HL-60 (cell line): ENCODE results near the gene TMEM108.

Experiments used
- DNase-seq, 2 experiments: peaks; one replicate each; pipeline ENCODE4 v3.0.0-alpha.2; 2010 to 2020; ENCODE audit warnings: low read depth in 1 of 2, low spot score in 1 of 2
- H3K27ac ChIP-seq: fragments of 250-450 bp; sonication (Bioruptor Pico); replicated peaks from 2 replicates; pipeline ENCODE4 v1.5.1; 2020; ENCODE audit warnings: mild to moderate bottlenecking, moderate library complexity
- H3K27me3 ChIP-seq: fragments of 250-450 bp; sonication (Bioruptor Pico); 2 replicates; pipeline ENCODE4 v1.5.1; 2021; ENCODE audit warnings: mild to moderate bottlenecking, moderate library complexity; ENCODE audit not compliant: insufficient read depth, poor library complexity, severe bottlenecking
- H3K4me3 ChIP-seq: replicated peaks from 2 replicates; pipeline ENCODE4 v1.5.1; 2011; ENCODE audit warnings: mild to moderate bottlenecking, control low read depth, low read length; ENCODE audit not compliant: insufficient read depth
- CTCF ChIP-seq: IDR thresholded peaks from one replicate; pipeline ENCODE4 v1.5.1; 2011; ENCODE audit warnings: low read length, control low read depth, inconsistent platforms; ENCODE audit not compliant: insufficient read depth
- GABPA ChIP-seq: IDR thresholded peaks from 2 replicates; pipeline ENCODE4 v1.6.1; 2012; ENCODE audit warnings: low read depth
- POLR2AphosphoS5 ChIP-seq: IDR thresholded peaks from 2 replicates; pipeline ENCODE4 v1.6.1; 2012; ENCODE audit warnings: low read depth
- SPI1 ChIP-seq: IDR thresholded peaks from 2 replicates; pipeline ENCODE4 v1.6.1; 2012; ENCODE audit warnings: low read depth, mild to moderate bottlenecking, borderline replicate concordance
- TF ChIP-seq, protein P1 (sequence below): IDR thresholded peaks from 2 replicates; pipeline ENCODE4 v1.6.1; 2012; ENCODE audit warnings: low read depth; ENCODE audit not compliant: insufficient replicate concordance

TMEM108 gene

GRCh38 chr3:133189893-133190292, 151.7 kb downstream of the TMEM108 start:
- H3K4me3 ChIP-seq, result no peak overlapping the region
- no peak for DNase-seq

DNA sequence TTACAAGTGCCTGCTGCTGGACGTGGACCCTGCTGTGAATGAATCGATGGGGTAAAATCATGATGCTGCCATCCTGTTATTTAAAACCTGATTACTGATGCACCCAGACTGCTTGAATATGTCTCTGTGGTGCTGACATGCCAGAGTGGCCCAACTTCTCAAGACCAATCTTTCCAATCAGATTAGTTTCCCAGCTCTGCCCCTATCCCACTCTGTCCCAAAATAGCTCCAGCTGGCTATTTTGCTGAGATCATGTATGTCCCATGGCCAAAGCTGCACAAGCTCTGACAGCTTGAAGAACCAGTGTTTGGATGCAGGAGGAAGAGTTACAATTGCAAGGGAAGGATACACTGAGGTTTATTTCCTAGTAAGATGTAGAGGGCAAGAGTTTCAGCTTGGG, 153.6 kb downstream of the TMEM108 start:
- TF ChIP-seq POLR2AphosphoS5 (no peak), CTCF (no peak), GABPA (no peak), SPI1 (no peak)
- TF ChIP-seq, protein P1, sequence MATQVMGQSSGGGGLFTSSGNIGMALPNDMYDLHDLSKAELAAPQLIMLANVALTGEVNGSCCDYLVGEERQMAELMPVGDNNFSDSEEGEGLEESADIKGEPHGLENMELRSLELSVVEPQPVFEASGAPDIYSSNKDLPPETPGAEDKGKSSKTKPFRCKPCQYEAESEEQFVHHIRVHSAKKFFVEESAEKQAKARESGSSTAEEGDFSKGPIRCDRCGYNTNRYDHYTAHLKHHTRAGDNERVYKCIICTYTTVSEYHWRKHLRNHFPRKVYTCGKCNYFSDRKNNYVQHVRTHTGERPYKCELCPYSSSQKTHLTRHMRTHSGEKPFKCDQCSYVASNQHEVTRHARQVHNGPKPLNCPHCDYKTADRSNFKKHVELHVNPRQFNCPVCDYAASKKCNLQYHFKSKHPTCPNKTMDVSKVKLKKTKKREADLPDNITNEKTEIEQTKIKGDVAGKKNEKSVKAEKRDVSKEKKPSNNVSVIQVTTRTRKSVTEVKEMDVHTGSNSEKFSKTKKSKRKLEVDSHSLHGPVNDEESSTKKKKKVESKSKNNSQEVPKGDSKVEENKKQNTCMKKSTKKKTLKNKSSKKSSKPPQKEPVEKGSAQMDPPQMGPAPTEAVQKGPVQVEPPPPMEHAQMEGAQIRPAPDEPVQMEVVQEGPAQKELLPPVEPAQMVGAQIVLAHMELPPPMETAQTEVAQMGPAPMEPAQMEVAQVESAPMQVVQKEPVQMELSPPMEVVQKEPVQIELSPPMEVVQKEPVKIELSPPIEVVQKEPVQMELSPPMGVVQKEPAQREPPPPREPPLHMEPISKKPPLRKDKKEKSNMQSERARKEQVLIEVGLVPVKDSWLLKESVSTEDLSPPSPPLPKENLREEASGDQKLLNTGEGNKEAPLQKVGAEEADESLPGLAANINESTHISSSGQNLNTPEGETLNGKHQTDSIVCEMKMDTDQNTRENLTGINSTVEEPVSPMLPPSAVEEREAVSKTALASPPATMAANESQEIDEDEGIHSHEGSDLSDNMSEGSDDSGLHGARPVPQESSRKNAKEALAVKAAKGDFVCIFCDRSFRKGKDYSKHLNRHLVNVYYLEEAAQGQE, result no peak
- H3K27ac ChIP-seq, result no peak overlapping the region
- no peaks in the 10 kb centered on the region for H3K27me3 ChIP-seq
- no peak overlapping the region for H3K4me3 ChIP-seq
- no peak for DNase-seq

More at GRCh38 chr3:133189893-133190292, 151.7 kb downstream of the TMEM108 start:
- no peaks in the 10 kb centered on the region for H3K27me3 ChIP-seq
- no peak overlapping the region for H3K27ac ChIP-seq
- TF ChIP-seq CTCF (no peak), SPI1 (no peak), GABPA (no peak), POLR2AphosphoS5 (no peak)
- TF ChIP-seq, protein P1, result no peak

DNA sequence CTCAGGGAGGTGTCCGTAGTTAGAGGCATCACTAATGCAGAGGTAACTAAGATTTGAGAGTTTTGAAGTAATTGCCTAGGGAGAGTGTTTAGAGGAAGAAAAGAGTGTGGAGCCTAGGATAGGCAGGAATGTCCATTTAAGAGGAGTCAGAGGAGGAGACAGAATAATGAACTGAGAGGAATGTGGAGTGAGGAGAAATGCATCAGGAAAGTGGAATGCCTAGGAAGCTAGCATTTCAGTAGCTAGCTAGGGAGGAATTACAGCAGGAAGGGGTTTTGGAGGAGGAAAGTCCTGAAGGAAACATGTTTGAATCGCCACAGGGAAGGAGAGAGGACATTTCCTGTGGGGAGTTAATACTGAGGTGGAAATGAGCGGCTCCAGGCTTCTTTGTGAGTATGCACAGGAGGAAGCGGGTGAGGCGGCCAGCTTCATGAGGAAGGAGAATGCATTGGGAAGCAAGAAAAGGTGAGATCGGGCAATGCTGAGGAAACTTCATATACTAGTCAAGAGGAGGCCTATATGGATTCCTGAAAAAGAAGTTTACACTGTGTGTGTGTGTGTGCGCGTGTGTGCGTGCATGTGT, 154.3 kb downstream of the TMEM108 start:
- no peaks in the 10 kb centered on the region for H3K27me3 ChIP-seq
- no peak overlapping the region for H3K27ac ChIP-seq
- TF ChIP-seq GABPA (no peak), CTCF (no peak), POLR2AphosphoS5 (no peak), SPI1 (no peak)
- TF ChIP-seq, protein P1, result no peak
- H3K4me3 ChIP-seq, result no peak overlapping the region
- DNase-seq, result no peak
